Progenitor cell of endocrine pancreas (in vitro differentiated cells): ENCODE data around the gene KLHL13. TPM values are rescaled to one million over a fixed set of nuclear protein-coding genes. Genes with fewer than 3 reads are reported as not detected.
A peak's percentile ranks its signal among the peaks of the same experiment; 100 is the strongest.

ENCODE experiments used
- DNase-seq: peaks from one replicate; pipeline ENCODE4 v3.0.0; 2021; ENCODE audit warnings: low spot score; ENCODE audit not compliant: unreplicated experiment
- H3K27ac Mint-ChIP-seq: 2 replicates; pipeline ENCODE4 v1.8.0; 2021; ENCODE audit warnings: mild to moderate bottlenecking, moderate library complexity, mixed read lengths
- H3K27me3 Mint-ChIP-seq: 2 replicates; pipeline ENCODE4 v1.8.0; 2021; ENCODE audit warnings: mixed read lengths
- H3K36me3 Mint-ChIP-seq: 2 replicates; pipeline ENCODE4 v1.8.0; 2022; ENCODE audit warnings: mixed read lengths; ENCODE audit not compliant: insufficient read depth
- H3K4me1 Mint-ChIP-seq: 2 replicates; pipeline ENCODE4 v1.8.0; 2021; ENCODE audit warnings: low read depth, mixed read lengths
- H3K4me3 Mint-ChIP-seq: 2 replicates; pipeline ENCODE4 v1.8.0; 2021; ENCODE audit warnings: low read depth, mild to moderate bottlenecking, moderate library complexity, mixed read lengths
- H3K9me3 Mint-ChIP-seq: 2 replicates; pipeline ENCODE4 v1.8.0; 2021; ENCODE audit warnings: low read depth, mixed read lengths
- CTCF ChIP-seq: fragments of 200-600 bp; sonication (generic); IDR thresholded peaks from one replicate; pipeline ENCODE4 v1.5.0; 2021; ENCODE audit warnings: antibody characterized with exemption, mild to moderate bottlenecking; ENCODE audit not compliant: unreplicated experiment
- total RNA-seq: library from RNA; stranded (reverse); gene quantifications from 2 replicates; pipeline ENCODE4 v1.2.1, GENCODE V29; 2021

Gene KLHL13
- total RNA-seq, 1 donor from 2014 or later = 5.6 TPM

DNA sequence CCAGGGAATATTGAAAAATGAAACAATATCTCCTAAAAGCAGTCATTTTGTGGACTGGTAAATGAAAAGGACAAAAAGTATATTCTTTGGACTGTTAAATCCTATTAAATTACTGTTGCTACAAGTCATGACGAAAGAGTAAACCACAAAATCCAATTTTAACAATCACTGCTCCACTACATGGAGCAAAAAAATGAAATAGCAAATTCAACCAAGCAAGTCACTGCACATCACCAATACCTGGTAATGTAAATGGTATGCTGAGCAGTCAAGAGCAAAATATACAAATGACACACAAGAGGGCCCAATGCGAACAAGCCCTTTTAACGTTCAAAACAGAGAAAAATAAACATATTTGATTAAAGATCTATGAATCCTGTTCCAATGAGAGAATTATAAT lies 126.2 kb downstream of the KLHL13 start:
- TF ChIP-seq CTCF = no peak
- H3K4me1 Mint-ChIP-seq = peaks cover 5% of the 10 kb centered on the region

GRCh38 chrX:117989512-117989911 lies 127.1 kb downstream of the KLHL13 start:
- H3K4me3 Mint-ChIP-seq = no peak overlapping the region
- no peak for DNase-seq
- no peaks in the 10 kb centered on the region for H3K27me3 Mint-ChIP-seq
- H3K27ac Mint-ChIP-seq = no peak overlapping the region
- peaks cover 5% of the 10 kb centered on the region for H3K4me1 Mint-ChIP-seq
- no peaks in the 10 kb centered on the region for H3K36me3 Mint-ChIP-seq
- H3K9me3 Mint-ChIP-seq = peaks cover 15% of the 10 kb centered on the region
- TF ChIP-seq CTCF = no peak

More for the DNA sequence above, 126.2 kb downstream of the KLHL13 start:
- DNase-seq = no peak
- Mint-ChIP-seq H3K27ac (no peak overlapping the region), H3K36me3 (no peaks in the 10 kb centered on the region), H3K4me3 (no peak overlapping the region), H3K27me3 (no peaks in the 10 kb centered on the region), H3K9me3 (peaks cover 15% of the 10 kb centered on the region)

GRCh38 chrX:117987373-117987772 lies 129.2 kb downstream of the KLHL13 start:
- peaks cover 5% of the 10 kb centered on the region for H3K4me1 Mint-ChIP-seq
- TF ChIP-seq CTCF = no peak
- no peak overlapping the region for H3K27ac Mint-ChIP-seq
- no peaks in the 10 kb centered on the region for H3K36me3 Mint-ChIP-seq
- no peaks in the 10 kb centered on the region for H3K27me3 Mint-ChIP-seq
- no peak for DNase-seq
- H3K9me3 Mint-ChIP-seq = peaks cover 4% of the 10 kb centered on the region
- H3K4me3 Mint-ChIP-seq = no peak overlapping the region

- no peak overlapping the region for H3K27ac Mint-ChIP-seq
- no peak for DNase-seq
- peak; percentile 35 for TF ChIP-seq CTCF
- H3K36me3 Mint-ChIP-seq = no peaks in the 10 kb centered on the region
- H3K9me3 Mint-ChIP-seq = peaks cover under 1% of the 10 kb centered on the region
- H3K27me3 Mint-ChIP-seq = no peaks in the 10 kb centered on the region
- no peak overlapping the region for H3K4me3 Mint-ChIP-seq
- H3K4me1 Mint-ChIP-seq = peaks cover 3% of the 10 kb centered on the region
Measured at GRCh38 chrX:117985241-117985640, 131.4 kb downstream of the KLHL13 start.

GRCh38 chrX:117982694-117983392 lies 133.8 kb downstream of the KLHL13 start:
- H3K9me3 Mint-ChIP-seq = peaks cover 5% of the 10 kb centered on the region
- TF ChIP-seq CTCF = no peak
- H3K27ac Mint-ChIP-seq = no peak overlapping the region
- DNase-seq = no peak
- no peak overlapping the region for H3K4me3 Mint-ChIP-seq
- H3K27me3 Mint-ChIP-seq = no peaks in the 10 kb centered on the region
- no peaks in the 10 kb centered on the region for H3K36me3 Mint-ChIP-seq
- peaks cover 3% of the 10 kb centered on the region for H3K4me1 Mint-ChIP-seq
